Endodermal cell (in vitro differentiated cells): ENCODE data around the gene COPZ1. TPM values are rescaled to one million over a fixed set of nuclear protein-coding genes. Genes with fewer than 3 reads are reported as not detected.

Source experiments
- DNase-seq: peaks from one replicate; pipeline ENCODE4 v3.0.0-alpha.2; 2017
- H3K27ac ChIP-seq: 2 replicates; pipeline ENCODE4 v1.5.1; 2013; ENCODE audit warnings: mild to moderate bottlenecking, low read depth, low read length, moderate library complexity
- H3K27me3 ChIP-seq: 2 replicates; pipeline ENCODE4 v1.6.1; 2013; ENCODE audit warnings: mild to moderate bottlenecking, low read length, moderate library complexity; ENCODE audit not compliant: insufficient read depth, control insufficient read depth, poor library complexity, severe bottlenecking
- H3K36me3 ChIP-seq: 2 replicates; pipeline ENCODE4 v1.7.0; 2013; ENCODE audit warnings: mild to moderate bottlenecking, low read length, moderate library complexity; ENCODE audit not compliant: control insufficient read depth, insufficient read depth
- H3K4me1 ChIP-seq: one replicate; pipeline ENCODE4 v1.7.0; 2013; ENCODE audit warnings: low read length; ENCODE audit not compliant: control insufficient read depth, insufficient read depth
- H3K4me3 ChIP-seq: 2 replicates; pipeline ENCODE4 v1.5.1; 2013; ENCODE audit warnings: mild to moderate bottlenecking, low read length, moderate library complexity
- H3K9ac ChIP-seq: 2 replicates; pipeline ENCODE4 v1.6.1; 2013; ENCODE audit warnings: mild to moderate bottlenecking, low read length, moderate library complexity; ENCODE audit not compliant: poor library complexity, severe bottlenecking; ENCODE audit errors: extremely low read depth
- H3K9me3 ChIP-seq: 2 replicates; pipeline ENCODE4 v1.6.1; 2013; ENCODE audit warnings: mild to moderate bottlenecking, low read length, moderate library complexity; ENCODE audit not compliant: control insufficient read depth
- H3K27ac Mint-ChIP-seq: 2 replicates; pipeline ENCODE4 v1.8.0; 2020; ENCODE audit warnings: mixed read lengths
- H3K27me3 Mint-ChIP-seq: 2 replicates; pipeline ENCODE4 v1.8.0; 2021; ENCODE audit warnings: mild to moderate bottlenecking, mixed read lengths; ENCODE audit not compliant: insufficient read depth
- H3K36me3 Mint-ChIP-seq: 2 replicates; pipeline ENCODE4 v1.8.0; 2020; ENCODE audit warnings: low read depth, mixed read lengths
- H3K4me1 Mint-ChIP-seq: 2 replicates; pipeline ENCODE4 v1.8.0; 2020; ENCODE audit warnings: mixed read lengths
- H3K4me3 Mint-ChIP-seq: 2 replicates; pipeline ENCODE4 v1.8.0; 2020; ENCODE audit warnings: mild to moderate bottlenecking, moderate library complexity, mixed read lengths
- H3K9me3 Mint-ChIP-seq: 2 replicates; pipeline ENCODE4 v1.8.0; 2020; ENCODE audit warnings: mild to moderate bottlenecking, mixed read lengths
- CTCF ChIP-seq: fragments of 200-600 bp; sonication (generic); conservative IDR thresholded peaks from 2 replicates; pipeline ENCODE4 v1.5.0; 2021; ENCODE audit warnings: antibody characterized with exemption, mild to moderate bottlenecking
- WGBS, 2 experiments: methylation state at CpG; one replicate each; pipeline versions ENCODE4 v1.1.5 to v1.1.7; 2013; ENCODE audit warnings: missing lambda C conversion rate in 2 of 2, mixed read lengths in 1 of 2; ENCODE audit not compliant: insufficient coverage in 1 of 2, insufficient read length in 1 of 2; 5-methylcytosine and 5-hydroxymethylcytosine counted together
- total RNA-seq, 2 donors: library from RNA; stranded (reverse); fragmentation: NEBNext Ultra II Directional in 1 of 2; extraction: Animal tissue kit (Norgen Biotek cat#: 25700) in 1 of 2; gene quantifications; 2 replicates in 1 of 2; 3 replicates in 1 of 2; pipeline ENCODE4 v1.2.1, GENCODE V29; 2021

The COPZ1 gene
- total RNA-seq, 2 donors from 2014 or later, result 153 to 183 TPM

- Histone ChIP-seq H3K9me3 (no peaks in the 10 kb centered on the region), H3K27ac (peak overlapping the region; percentile 52), H3K4me1 (peaks cover 4% of the 10 kb centered on the region), H3K4me3 (peak overlapping the region; percentile 83), H3K36me3 (no peaks in the 10 kb centered on the region), H3K9ac (no peak overlapping the region), H3K27me3 (peaks cover 9% of the 10 kb centered on the region)
- Mint-ChIP-seq H3K27ac (peak overlapping the region; percentile 38), H3K36me3 (peaks cover 6% of the 10 kb centered on the region), H3K4me3 (peak overlapping the region; percentile 62), H3K27me3 (peaks cover 31% of the 10 kb centered on the region), H3K4me1 (peaks cover 31% of the 10 kb centered on the region), H3K9me3 (no peaks in the 10 kb centered on the region)
- peak; percentile 99 for DNase-seq
- peak; percentile 100 for TF ChIP-seq CTCF
- 13 to 18% methylated on average over 12 to 19 of the region's 19 CpGs for WGBS, 2 experiments
Measured at GRCh38 chr12:54379398-54380201, 54.7 kb downstream of the COPZ1 start.

- WGBS, 2 experiments, result 87 to 95% methylated on average over 3 to 4 of the region's 4 CpGs
- H3K4me1 Mint-ChIP-seq, result peaks cover 44% of the 10 kb centered on the region
- peaks cover 26% of the 10 kb centered on the region for H3K27me3 Mint-ChIP-seq
- Histone ChIP-seq H3K4me3 (no peak overlapping the region), H3K4me1 (peaks cover 14% of the 10 kb centered on the region), H3K27ac (no peak overlapping the region), H3K36me3 (no peaks in the 10 kb centered on the region), H3K9me3 (no peaks in the 10 kb centered on the region), H3K9ac (no peak overlapping the region), H3K27me3 (peaks cover 9% of the 10 kb centered on the region)
- no peak for TF ChIP-seq CTCF
- no peak overlapping the region for H3K27ac Mint-ChIP-seq
- no peak for DNase-seq
- no peak overlapping the region for H3K4me3 Mint-ChIP-seq
- no peaks in the 10 kb centered on the region for H3K9me3 Mint-ChIP-seq
- peaks cover 6% of the 10 kb centered on the region for H3K36me3 Mint-ChIP-seq
Measured at GRCh38 chr12:54381136-54381535, 56.2 kb downstream of the COPZ1 start.

- Histone ChIP-seq H3K9me3 (no peaks in the 10 kb centered on the region), H3K27me3 (peaks cover 5% of the 10 kb centered on the region), H3K4me1 (peaks cover 22% of the 10 kb centered on the region), H3K4me3 (no peak overlapping the region), H3K36me3 (no peaks in the 10 kb centered on the region), H3K9ac (no peak overlapping the region), H3K27ac (no peak overlapping the region)
- peaks cover 47% of the 10 kb centered on the region for H3K4me1 Mint-ChIP-seq
- 89 to 100% methylated on average over 3 of the region's 3 CpGs for WGBS, 2 experiments
- DNase-seq, result no peak
- TF ChIP-seq CTCF, result no peak
- no peak overlapping the region for H3K4me3 Mint-ChIP-seq
- peaks cover 6% of the 10 kb centered on the region for H3K27me3 Mint-ChIP-seq
- H3K9me3 Mint-ChIP-seq, result no peaks in the 10 kb centered on the region
- H3K27ac Mint-ChIP-seq, result no peak overlapping the region
- H3K36me3 Mint-ChIP-seq, result peaks cover 6% of the 10 kb centered on the region
Measured at GRCh38 chr12:54383041-54383609, 58.2 kb downstream of the COPZ1 start.
